HL-60/S4 treated with retinoic acid at 250 ng/mL for 4 days and 3 days (cell line): Measurements from ENCODE around the gene ZDHHC14.

ENCODE experiments used
- in situ Hi-C: fragments of 300-500 bp; cut with MboI; formaldehyde crosslinking; loops from 2 replicates; pipeline ENCODE4 v1.7.0; 2022; ENCODE audit warnings: low sequenced_read_pairs

Gene ZDHHC14

GRCh38 chr6:157488058-157488457 is 107.1 kb downstream of the ZDHHC14 start:
- in situ Hi-C loops, result no loop called here

GRCh38 chr6:157488716-157489118 is 107.7 kb downstream of the ZDHHC14 start:
- in situ Hi-C loops, result no loop called here

- in situ Hi-C loops, result no loop called here
Observed at GRCh38 chr6:157490611-157491269, 109.8 kb downstream of the ZDHHC14 start.

GRCh38 chr6:157491571-157492232 is 110.7 kb downstream of the ZDHHC14 start:
- in situ Hi-C loops, result no loop called here

GRCh38 chr6:157492249-157492648 is 111.3 kb downstream of the ZDHHC14 start:
- in situ Hi-C loops, result no loop called here

- in situ Hi-C loops, result no loop called here
Observed at GRCh38 chr6:157492741-157493140, 111.8 kb downstream of the ZDHHC14 start.

- in situ Hi-C loops, result no loop called here
Observed at GRCh38 chr6:157493173-157493572, 112.2 kb downstream of the ZDHHC14 start.

GRCh38 chr6:157493576-157493975 is 112.6 kb downstream of the ZDHHC14 start:
- in situ Hi-C loops, result no loop called here

GRCh38 chr6:157494132-157494710 is 113.2 kb downstream of the ZDHHC14 start:
- in situ Hi-C loops, result no loop called here

GRCh38 chr6:157496534-157497095 is 115.6 kb downstream of the ZDHHC14 start:
- in situ Hi-C loops, result no loop called here

- in situ Hi-C loops, result no loop called here
Observed at GRCh38 chr6:157497579-157497978, 116.6 kb downstream of the ZDHHC14 start.

- in situ Hi-C loops, result no loop called here
Observed at GRCh38 chr6:157498817-157499216, 117.8 kb downstream of the ZDHHC14 start.

GRCh38 chr6:157500022-157500421 is 119.0 kb downstream of the ZDHHC14 start:
- in situ Hi-C loops, result no loop called here

- in situ Hi-C loops, result no loop called here
Observed at GRCh38 chr6:157503018-157503747, 122.2 kb downstream of the ZDHHC14 start.

- in situ Hi-C loops, result no loop called here
Observed at GRCh38 chr6:157505912-157506491, 125.0 kb downstream of the ZDHHC14 start.

- in situ Hi-C loops, result no loop called here
Observed at GRCh38 chr6:157510323-157511188, 129.6 kb downstream of the ZDHHC14 start.

GRCh38 chr6:157511682-157512381 is 130.8 kb downstream of the ZDHHC14 start:
- in situ Hi-C loops, result no loop called here

GRCh38 chr6:157512382-157512682 is 131.3 kb downstream of the ZDHHC14 start:
- in situ Hi-C loops, result no loop called here

GRCh38 chr6:157513004-157513603 is 132.1 kb downstream of the ZDHHC14 start:
- in situ Hi-C loops, result no loop called here
